GM23338 (cell line): ENCODE measurements around the gene ZSCAN30. TPM values are rescaled to one million over a fixed set of nuclear protein-coding genes. Genes with fewer than 3 reads are reported as not detected.
A peak's percentile ranks its signal among the peaks of the same experiment; 100 is the strongest.

Source experiments
- ATAC-seq: fragments of 200-7000 bp; cut with Tn5 transposase; 3 replicates; pipeline ENCODE4 v1.9.1; 2020
- DNase-seq: peaks from one replicate; pipeline ENCODE4 v3.0.0-alpha.2; 2015; ENCODE audit warnings: low spot score
- H2AFZ ChIP-seq: fragments of 200-600 bp; sonication (generic); 2 replicates; pipeline ENCODE4 v1.8.0; 2016; ENCODE audit warnings: antibody characterized with exemption, mild to moderate bottlenecking, moderate library complexity
- H3F3A ChIP-seq: fragments of 200-600 bp; sonication (generic); replicated peaks from 2 replicates; pipeline ENCODE4 v1.8.0; 2017; ENCODE audit warnings: antibody characterized with exemption, mixed run types, low read depth
- H3K27ac ChIP-seq: fragments of 200-600 bp; sonication (generic); 2 replicates; pipeline ENCODE4 v1.6.1; 2016; ENCODE audit warnings: low read depth
- H3K27me3 ChIP-seq: fragments of 200-600 bp; sonication (generic); 2 replicates; pipeline ENCODE4 v1.8.0; 2016; ENCODE audit warnings: mild to moderate bottlenecking, mixed run types, moderate library complexity; ENCODE audit not compliant: insufficient read depth
- H3K36me3 ChIP-seq: fragments of 200-600 bp; sonication (generic); 2 replicates; pipeline ENCODE4 v1.8.0; 2016; ENCODE audit warnings: mild to moderate bottlenecking; ENCODE audit not compliant: insufficient read depth
- H3K4me1 ChIP-seq: fragments of 200-600 bp; sonication (generic); 2 replicates; pipeline ENCODE4 v1.8.0; 2016; ENCODE audit warnings: mild to moderate bottlenecking, moderate library complexity; ENCODE audit not compliant: insufficient read depth
- H3K4me2 ChIP-seq: fragments of 200-600 bp; sonication (generic); 2 replicates; pipeline ENCODE4 v1.7.1; 2017; ENCODE audit warnings: mixed run types
- H3K4me3 ChIP-seq: fragments of 200-600 bp; sonication (generic); 2 replicates; pipeline ENCODE4 v1.6.1; 2016; ENCODE audit warnings: mixed run types
- H3K79me2 ChIP-seq: fragments of 200-600 bp; sonication (generic); replicated peaks from 2 replicates; pipeline ENCODE4 v1.8.0; 2017; ENCODE audit warnings: mild to moderate bottlenecking; ENCODE audit not compliant: insufficient read depth
- H3K9me2 ChIP-seq: fragments of 200-600 bp; sonication (generic); 2 replicates; pipeline ENCODE4 v1.8.0; 2017; ENCODE audit not compliant: insufficient read depth
- H4K20me1 ChIP-seq: fragments of 200-600 bp; sonication (generic); replicated peaks from 2 replicates; pipeline ENCODE4 v1.8.0; 2017; ENCODE audit warnings: mild to moderate bottlenecking; ENCODE audit not compliant: insufficient read depth
- H3K27ac Mint-ChIP-seq: 2 replicates; pipeline ENCODE4 v1.8.0; 2020; ENCODE audit warnings: inconsistent platforms, mild to moderate bottlenecking, moderate library complexity, mixed read lengths
- H3K27me3 Mint-ChIP-seq: 3 replicates; pipeline ENCODE4 v1.8.0; 2022; ENCODE audit warnings: low read depth, mild to moderate bottlenecking, moderate library complexity, mixed read lengths, inconsistent platforms; ENCODE audit not compliant: insufficient read depth, poor library complexity
- H3K36me3 Mint-ChIP-seq: 3 replicates; pipeline ENCODE4 v1.8.0; 2021; ENCODE audit warnings: low read depth, mild to moderate bottlenecking, inconsistent platforms, moderate library complexity, mixed read lengths
- H3K4me1 Mint-ChIP-seq: 3 replicates; pipeline ENCODE4 v1.8.0; 2020; ENCODE audit warnings: mild to moderate bottlenecking, inconsistent platforms, mixed read lengths
- H3K4me3 Mint-ChIP-seq: 3 replicates; pipeline ENCODE4 v1.8.0; 2021; ENCODE audit warnings: moderate library complexity, mild to moderate bottlenecking, inconsistent platforms, mixed read lengths
- H3K9me3 Mint-ChIP-seq: 3 replicates; pipeline ENCODE4 v1.8.0; 2020; ENCODE audit warnings: moderate library complexity, mild to moderate bottlenecking, inconsistent platforms, mixed read lengths
- CREB1 ChIP-seq: fragments of 250-450 bp; sonication (Bioruptor Pico); IDR thresholded peaks from 2 replicates; pipeline ENCODE4 v1.5.0; 2020; ENCODE audit warnings: low read depth, mild to moderate bottlenecking, moderate library complexity
- CTCF ChIP-seq, 2 experiments: fragments of 200-600 bp in 1 of 2; sonication (generic) in 1 of 2; conservative IDR thresholded peaks; 2 replicates each; pipeline versions ENCODE4 v1.5.1 to v1.6.1; 2016 to 2017; ENCODE audit warnings: antibody characterized with exemption in 2 of 2, low read depth in 2 of 2, mild to moderate bottlenecking in 2 of 2, moderate library complexity in 1 of 2
- EZH2 ChIP-seq: fragments of 200-600 bp; sonication (generic); IDR thresholded peaks from one replicate; pipeline ENCODE4 v1.8.0; 2017; ENCODE audit warnings: antibody characterized with exemption, mild to moderate bottlenecking, low read depth; ENCODE audit not compliant: unreplicated experiment
- EZH2phosphoT487 ChIP-seq: fragments of 200-600 bp; sonication (generic); IDR thresholded peaks from one replicate; pipeline ENCODE4 v1.8.1; 2018; ENCODE audit warnings: antibody characterized with exemption; ENCODE audit not compliant: unreplicated experiment
- JUNB ChIP-seq: IDR thresholded peaks from one replicate; pipeline ENCODE4 v1.6.1; 2016; ENCODE audit warnings: antibody characterized with exemption; ENCODE audit not compliant: unreplicated experiment
- NANOG ChIP-seq: IDR thresholded peaks from 2 replicates; pipeline ENCODE4 v1.6.1; 2016; ENCODE audit warnings: antibody characterized with exemption, borderline replicate concordance
- POLR2AphosphoS5 ChIP-seq: IDR thresholded peaks from 2 replicates; pipeline ENCODE4 v1.6.1; 2016; ENCODE audit warnings: antibody characterized with exemption, low read depth
- STAT1 ChIP-seq: IDR thresholded peaks from one replicate; pipeline ENCODE4 v1.6.1; 2016; ENCODE audit warnings: antibody characterized with exemption; ENCODE audit not compliant: unreplicated experiment
- ZNF114 ChIP-seq: fragments of 250-450 bp; sonication (Bioruptor Pico); IDR thresholded peaks from 2 replicates; pipeline ENCODE4 v1.5.0; 2020; ENCODE audit warnings: mild to moderate bottlenecking, moderate library complexity
- polyA plus RNA-seq: library from polyadenylated mRNA; unstranded; fragments of >200 nt; fragmentation: Nextera tagmentation; extraction: Ambion mirVana; gene quantifications from 2 replicates; pipeline ENCODE4 v1.2.1, GENCODE V29; 2016
- total RNA-seq: library from RNA; depleted of rRNA; stranded (reverse); fragments of >200 nt; shearing (Covaris generic); gene quantifications from 2 replicates; pipeline ENCODE4 v1.2.3, GENCODE V29; 2014
- TF ChIP-seq, protein P1 (sequence below): fragments of 250-450 bp; sonication (Bioruptor Pico); IDR thresholded peaks from 2 replicates; pipeline ENCODE4 v1.5.0; 2020; ENCODE audit warnings: mild to moderate bottlenecking, moderate library complexity

The ZSCAN30 gene
- total and polyA plus RNA-seq, 2 experiments from 2014 or later: 12.3 to 21.8 TPM

DNA sequence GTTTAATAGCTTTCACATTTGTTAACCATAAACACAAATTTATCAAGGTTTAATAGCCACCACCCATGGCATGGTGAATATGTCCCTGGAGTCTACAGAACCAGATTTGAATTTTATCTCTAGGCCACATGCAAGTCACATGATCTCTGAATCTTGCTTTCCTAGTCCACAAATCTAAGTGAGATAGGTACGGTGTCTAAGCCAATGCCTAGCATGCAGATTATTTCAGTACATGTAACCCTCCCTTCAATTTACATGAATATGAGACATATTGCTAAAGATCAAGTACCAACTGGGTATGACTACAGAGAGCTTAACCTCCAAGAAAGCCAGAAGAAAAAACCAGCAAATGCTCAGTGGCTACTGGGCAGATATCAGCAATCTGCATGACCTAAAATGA, 44.2 kb upstream of the ZSCAN30 start (continued):
- TF ChIP-seq, protein P1, sequence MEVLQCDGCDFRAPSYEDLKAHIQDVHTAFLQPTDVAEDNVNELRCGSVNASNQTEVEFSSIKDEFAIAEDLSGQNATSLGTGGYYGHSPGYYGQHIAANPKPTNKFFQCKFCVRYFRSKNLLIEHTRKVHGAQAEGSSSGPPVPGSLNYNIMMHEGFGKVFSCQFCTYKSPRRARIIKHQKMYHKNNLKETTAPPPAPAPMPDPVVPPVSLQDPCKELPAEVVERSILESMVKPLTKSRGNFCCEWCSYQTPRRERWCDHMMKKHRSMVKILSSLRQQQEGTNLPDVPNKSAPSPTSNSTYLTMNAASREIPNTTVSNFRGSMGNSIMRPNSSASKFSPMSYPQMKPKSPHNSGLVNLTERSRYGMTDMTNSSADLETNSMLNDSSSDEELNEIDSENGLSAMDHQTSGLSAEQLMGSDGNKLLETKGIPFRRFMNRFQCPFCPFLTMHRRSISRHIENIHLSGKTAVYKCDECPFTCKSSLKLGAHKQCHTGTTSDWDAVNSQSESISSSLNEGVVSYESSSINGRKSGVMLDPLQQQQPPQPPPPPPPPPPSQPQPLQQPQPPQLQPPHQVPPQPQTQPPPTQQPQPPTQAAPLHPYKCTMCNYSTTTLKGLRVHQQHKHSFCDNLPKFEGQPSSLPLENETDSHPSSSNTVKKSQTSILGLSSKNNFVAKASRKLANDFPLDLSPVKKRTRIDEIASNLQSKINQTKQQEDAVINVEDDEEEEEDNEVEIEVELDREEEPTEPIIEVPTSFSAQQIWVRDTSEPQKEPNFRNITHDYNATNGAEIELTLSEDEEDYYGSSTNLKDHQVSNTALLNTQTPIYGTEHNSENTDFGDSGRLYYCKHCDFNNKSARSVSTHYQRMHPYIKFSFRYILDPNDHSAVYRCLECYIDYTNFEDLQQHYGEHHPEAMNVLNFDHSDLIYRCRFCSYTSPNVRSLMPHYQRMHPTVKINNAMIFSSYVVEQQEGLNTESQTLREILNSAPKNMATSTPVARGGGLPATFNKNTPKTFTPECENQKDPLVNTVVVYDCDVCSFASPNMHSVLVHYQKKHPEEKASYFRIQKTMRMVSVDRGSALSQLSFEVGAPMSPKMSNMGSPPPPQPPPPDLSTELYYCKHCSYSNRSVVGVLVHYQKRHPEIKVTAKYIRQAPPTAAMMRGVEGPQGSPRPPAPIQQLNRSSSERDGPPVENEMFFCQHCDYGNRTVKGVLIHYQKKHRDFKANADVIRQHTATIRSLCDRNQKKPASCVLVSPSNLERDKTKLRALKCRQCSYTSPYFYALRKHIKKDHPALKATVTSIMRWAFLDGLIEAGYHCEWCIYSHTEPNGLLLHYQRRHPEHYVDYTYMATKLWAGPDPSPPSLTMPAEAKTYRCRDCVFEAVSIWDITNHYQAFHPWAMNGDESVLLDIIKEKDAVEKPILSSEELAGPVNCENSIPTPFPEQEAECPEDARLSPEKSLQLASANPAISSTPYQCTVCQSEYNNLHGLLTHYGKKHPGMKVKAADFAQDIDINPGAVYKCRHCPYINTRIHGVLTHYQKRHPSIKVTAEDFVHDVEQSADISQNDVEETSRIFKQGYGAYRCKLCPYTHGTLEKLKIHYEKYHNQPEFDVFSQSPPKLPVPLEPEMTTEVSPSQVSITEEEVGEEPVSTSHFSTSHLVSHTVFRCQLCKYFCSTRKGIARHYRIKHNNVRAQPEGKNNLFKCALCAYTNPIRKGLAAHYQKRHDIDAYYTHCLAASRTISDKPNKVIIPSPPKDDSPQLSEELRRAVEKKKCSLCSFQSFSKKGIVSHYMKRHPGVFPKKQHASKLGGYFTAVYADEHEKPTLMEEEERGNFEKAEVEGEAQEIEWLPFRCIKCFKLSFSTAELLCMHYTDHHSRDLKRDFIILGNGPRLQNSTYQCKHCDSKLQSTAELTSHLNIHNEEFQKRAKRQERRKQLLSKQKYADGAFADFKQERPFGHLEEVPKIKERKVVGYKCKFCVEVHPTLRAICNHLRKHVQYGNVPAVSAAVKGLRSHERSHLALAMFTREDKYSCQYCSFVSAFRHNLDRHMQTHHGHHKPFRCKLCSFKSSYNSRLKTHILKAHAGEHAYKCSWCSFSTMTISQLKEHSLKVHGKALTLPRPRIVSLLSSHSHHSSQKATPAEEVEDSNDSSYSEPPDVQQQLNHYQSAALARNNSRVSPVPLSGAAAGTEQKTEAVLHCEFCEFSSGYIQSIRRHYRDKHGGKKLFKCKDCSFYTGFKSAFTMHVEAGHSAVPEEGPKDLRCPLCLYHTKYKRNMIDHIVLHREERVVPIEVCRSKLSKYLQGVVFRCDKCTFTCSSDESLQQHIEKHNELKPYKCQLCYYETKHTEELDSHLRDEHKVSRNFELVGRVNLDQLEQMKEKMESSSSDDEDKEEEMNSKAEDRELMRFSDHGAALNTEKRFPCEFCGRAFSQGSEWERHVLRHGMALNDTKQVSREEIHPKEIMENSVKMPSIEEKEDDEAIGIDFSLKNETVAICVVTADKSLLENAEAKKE (CRISPR knock-in tag): no peak
- TF ChIP-seq STAT1 (no peak), EZH2phosphoT487 (no peak), NANOG (no peak), CTCF (conservative IDR thresholded peaks at IDR 0.05; ENCODE audit: low read depth in 2 of 2) (no peak)

GRCh38 chr18:35331367-35332087, 41.5 kb upstream of the ZSCAN30 start:
- DNase-seq (peak; percentile 34), ATAC-seq (peak; percentile 96)
- H3K27ac ChIP-seq: peak overlapping the region; percentile 52; the same call in 1 of the 2 replicates
- no peaks in the 10 kb centered on the region for H3K9me3 Mint-ChIP-seq
- H3K4me3 ChIP-seq: no peak overlapping the region
- no peaks in the 10 kb centered on the region for H3K27me3 ChIP-seq
- H3K4me1 Mint-ChIP-seq: 0 out of 3 replicates have a peak, but pooled peaks cover 2% of the 10 kb centered on the region
- no peak overlapping the region for H3K27ac Mint-ChIP-seq
- peaks cover 2% of the 10 kb centered on the region for H3K27me3 Mint-ChIP-seq
- no peak overlapping the region for H3K4me2 ChIP-seq
- H3K4me3 Mint-ChIP-seq: no peak overlapping the region
- H3K4me1 ChIP-seq: no peaks in the 10 kb centered on the region
- no peaks in the 10 kb centered on the region for H3K9me2 ChIP-seq
- no peaks in the 10 kb centered on the region for H3F3A ChIP-seq
- H3K79me2 ChIP-seq: no peaks in the 10 kb centered on the region
- H4K20me1 ChIP-seq: peaks cover 4% of the 10 kb centered on the region; the same call in 1 of the 2 replicates
- peaks cover 10% of the 10 kb centered on the region; the same call in 1 of the 2 replicates for H3K36me3 ChIP-seq
- peaks cover 40% of the 10 kb centered on the region; the same call in 2 of the 3 replicates for H3K36me3 Mint-ChIP-seq
- H2AFZ ChIP-seq: no peak overlapping the region
- TF ChIP-seq CREB1 (CRISPR knock-in tag) (no peak), STAT1 (no peak), EZH2 (no peak), NANOG (no peak), POLR2AphosphoS5 (no peak), JUNB (no peak), ZNF114 (CRISPR knock-in tag) (no peak)
